IPS-18c (cell line): ENCODE measurements around the gene LITAFD.

Experiments
- H3K4me3 ChIP-seq: 2 replicates; pipeline ENCODE4 v1.7.0; 2013; ENCODE audit warnings: low read depth, mild to moderate bottlenecking, low read length, moderate library complexity; ENCODE audit not compliant: insufficient read depth
- H3K9me3 ChIP-seq: one replicate; pipeline ENCODE4 v1.6.1; 2013; ENCODE audit warnings: mild to moderate bottlenecking, low read length, moderate library complexity; ENCODE audit not compliant: control insufficient read depth, insufficient read depth

Gene LITAFD

DNA sequence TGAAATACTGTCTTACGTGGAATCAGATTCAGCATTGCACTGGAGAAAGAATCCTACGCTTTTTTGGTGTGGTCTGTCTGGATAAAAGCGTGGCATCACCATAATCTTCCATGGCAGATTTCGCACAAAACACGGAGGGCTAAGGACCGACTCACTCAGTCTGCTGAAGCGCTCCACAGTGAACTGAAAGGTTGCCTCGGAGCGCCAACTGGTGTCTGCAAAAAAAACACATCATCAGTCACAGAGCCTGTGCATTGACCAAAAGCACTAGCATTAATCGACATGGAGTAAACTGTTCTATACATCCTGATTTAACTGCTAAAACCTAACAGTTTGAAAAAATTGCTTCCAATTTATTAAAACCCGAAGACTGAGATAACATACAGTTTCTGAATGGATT is 41.0 kb downstream of the LITAFD start:
- no peaks in the 10 kb centered on the region for H3K9me3 ChIP-seq

DNA sequence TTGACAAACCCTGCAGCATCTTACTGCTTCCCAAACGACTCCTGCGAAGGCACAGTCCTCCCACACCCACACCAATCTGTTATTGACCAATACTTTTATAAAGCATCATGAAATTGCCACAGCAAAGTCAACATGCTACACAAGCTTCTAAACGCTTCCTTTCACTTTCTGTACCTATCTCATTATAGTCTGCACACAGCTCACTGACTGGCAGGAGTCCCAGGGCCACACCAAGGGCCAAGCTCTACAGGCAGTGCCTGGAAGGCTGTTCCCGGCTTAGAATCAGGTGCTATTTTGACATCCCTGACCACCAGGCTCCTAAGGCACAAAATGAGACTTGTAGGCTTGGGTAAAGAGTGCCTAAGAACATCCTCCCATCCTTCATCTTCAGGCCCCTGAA is 42.1 kb downstream of the LITAFD start:
- H3K9me3 ChIP-seq, result no peaks in the 10 kb centered on the region
- no peak overlapping the region for H3K4me3 ChIP-seq

More for the DNA sequence above, 41.0 kb downstream of the LITAFD start:
- no peak overlapping the region for H3K4me3 ChIP-seq

- H3K9me3 ChIP-seq, result no peaks in the 10 kb centered on the region
- H3K4me3 ChIP-seq, result no peak overlapping the region
Measured at GRCh38 chr16:8925455-8925854, 43.3 kb downstream of the LITAFD start.

DNA sequence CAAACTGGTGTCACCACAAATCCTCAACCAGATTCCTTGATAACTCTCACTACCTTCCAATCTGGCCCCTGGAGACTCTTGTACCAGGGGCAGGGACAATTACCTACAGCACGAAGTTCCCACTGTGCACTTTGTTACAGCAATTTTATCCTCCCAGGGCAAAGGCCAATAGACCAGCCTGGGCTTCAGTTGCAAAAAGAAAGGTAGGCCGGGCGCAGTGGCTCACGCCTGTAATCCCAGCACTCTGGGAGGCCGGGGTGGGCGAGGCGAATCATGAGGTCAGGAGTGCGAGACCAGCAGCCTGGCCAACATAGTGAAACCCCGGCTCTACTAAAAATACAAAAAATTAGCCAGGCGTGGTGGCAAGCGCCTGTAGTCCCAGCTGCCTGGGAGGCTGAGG is 44.7 kb downstream of the LITAFD start:
- Histone ChIP-seq H3K4me3 (no peak overlapping the region), H3K9me3 (no peaks in the 10 kb centered on the region)

DNA sequence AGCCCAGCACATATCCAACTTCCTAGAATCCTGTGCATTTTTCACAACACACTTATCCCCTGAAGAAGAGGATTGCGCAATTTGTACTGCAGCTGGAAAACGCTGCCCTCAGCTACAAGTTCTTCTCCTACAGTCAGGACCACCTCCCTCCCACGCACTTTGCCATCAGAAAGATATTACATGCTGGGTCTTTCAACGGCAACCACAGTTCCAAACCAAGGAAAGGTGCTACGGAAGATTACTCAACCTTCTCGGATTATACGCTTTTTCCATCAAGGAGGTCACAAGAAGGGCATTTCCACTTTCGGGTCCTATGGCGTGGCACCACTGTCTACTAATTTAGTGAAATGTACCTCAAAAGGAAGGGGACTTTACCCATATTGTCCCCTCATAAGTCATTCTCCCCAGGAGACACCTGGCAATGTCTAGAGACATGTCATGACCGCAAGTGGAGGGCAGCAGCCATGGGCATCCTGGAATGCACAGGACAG is 46.4 kb downstream of the LITAFD start:
- Histone ChIP-seq H3K4me3 (no peak overlapping the region), H3K9me3 (no peaks in the 10 kb centered on the region)

GRCh38 chr16:8929086-8929748 is 47.1 kb downstream of the LITAFD start:
- Histone ChIP-seq H3K9me3 (no peaks in the 10 kb centered on the region), H3K4me3 (no peak overlapping the region)

DNA sequence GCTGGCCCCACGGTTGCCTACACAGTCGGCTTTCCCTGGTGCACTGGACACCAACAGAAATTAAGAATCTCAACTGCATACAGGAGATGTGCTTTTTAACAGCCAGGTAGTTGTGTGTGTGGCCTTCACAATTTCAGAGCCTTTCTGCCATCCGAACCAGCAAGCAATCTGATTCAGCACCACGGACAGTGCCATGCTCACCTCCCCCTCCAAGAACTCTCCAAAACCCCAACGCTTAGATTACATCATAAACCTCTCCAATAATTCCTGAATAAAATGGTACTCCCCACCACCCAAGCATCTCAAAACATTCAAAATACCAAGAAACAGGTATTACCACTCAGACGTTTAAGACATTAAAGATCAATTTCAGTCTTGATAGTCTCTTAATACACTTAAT is 49.7 kb downstream of the LITAFD start:
- no peaks in the 10 kb centered on the region for H3K9me3 ChIP-seq

GRCh38 chr16:8934601-8935000 is 52.5 kb downstream of the LITAFD start:
- no peaks in the 10 kb centered on the region for H3K9me3 ChIP-seq
- no peak overlapping the region for H3K4me3 ChIP-seq

More for the DNA sequence above, 49.7 kb downstream of the LITAFD start:
- no peak overlapping the region for H3K4me3 ChIP-seq
